ENCODE results near the gene JAML. TPM values are rescaled to one million over a fixed set of nuclear protein-coding genes. Genes with fewer than 3 reads are reported as not detected.

The JAML gene
- total and polyA plus RNA-seq, 9 of the 15 experiments (the other 6 are each of a cell fraction or from before 2014, with no cell fraction given), result 0.05 to 0.32 (median 0.22) TPM; not detected in 4

DNA sequence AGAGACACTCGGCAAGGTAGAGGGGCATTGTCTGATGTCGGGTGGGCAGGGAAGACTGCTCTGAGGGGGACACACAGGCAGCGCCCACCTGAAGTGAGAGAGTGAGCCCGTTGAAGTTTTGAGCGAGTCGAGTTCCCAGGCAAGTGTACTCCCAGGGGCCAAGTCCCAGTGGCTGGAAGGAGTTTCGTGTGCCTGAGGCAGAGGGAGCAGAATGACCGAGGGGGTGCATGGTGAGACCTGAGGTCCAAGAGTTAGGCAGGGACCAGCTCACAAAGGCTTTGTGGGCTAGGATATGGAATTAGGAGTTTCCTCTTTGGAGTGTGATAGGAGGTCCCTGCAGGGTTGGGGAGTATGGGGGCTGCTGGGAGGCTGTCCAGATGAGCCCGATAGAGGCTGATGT is 54.6 kb downstream of the JAML start (continued):
- TF ChIP-seq, protein P1, sequence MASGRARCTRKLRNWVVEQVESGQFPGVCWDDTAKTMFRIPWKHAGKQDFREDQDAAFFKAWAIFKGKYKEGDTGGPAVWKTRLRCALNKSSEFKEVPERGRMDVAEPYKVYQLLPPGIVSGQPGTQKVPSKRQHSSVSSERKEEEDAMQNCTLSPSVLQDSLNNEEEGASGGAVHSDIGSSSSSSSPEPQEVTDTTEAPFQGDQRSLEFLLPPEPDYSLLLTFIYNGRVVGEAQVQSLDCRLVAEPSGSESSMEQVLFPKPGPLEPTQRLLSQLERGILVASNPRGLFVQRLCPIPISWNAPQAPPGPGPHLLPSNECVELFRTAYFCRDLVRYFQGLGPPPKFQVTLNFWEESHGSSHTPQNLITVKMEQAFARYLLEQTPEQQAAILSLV (tag; IDR thresholded peaks at IDR 0.05), result no peak
- TF ChIP-seq ZNF24 (IDR thresholded peaks at IDR 0.05), result no peak
- TF ChIP-seq NUFIP1 (IDR thresholded peaks at IDR 0.05; ENCODE audit: partially characterized antibody), result no peak
- no peak for TF ChIP-seq KDM4B (IDR thresholded peaks at IDR 0.05; ENCODE audit: borderline replicate concordance in 2 of 2, low read depth in 1 of 2)
- TF ChIP-seq, protein P2, sequence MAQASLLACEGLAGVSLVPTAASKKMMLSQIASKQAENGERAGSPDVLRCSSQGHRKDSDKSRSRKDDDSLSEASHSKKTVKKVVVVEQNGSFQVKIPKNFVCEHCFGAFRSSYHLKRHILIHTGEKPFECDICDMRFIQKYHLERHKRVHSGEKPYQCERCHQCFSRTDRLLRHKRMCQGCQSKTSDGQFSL (CRISPR knock-in tag; IDR thresholded peaks at IDR 0.05), result no peak
- TF ChIP-seq, protein P2 (tag; IDR thresholded peaks at IDR 0.05), result no peak
- no peak for TF ChIP-seq ERF (CRISPR knock-in tag; IDR thresholded peaks at IDR 0.05)
- TF ChIP-seq TGIF2 (CRISPR knock-in tag; IDR thresholded peaks at IDR 0.05), result no peak
- TF ChIP-seq EWSR1 (IDR thresholded peaks at IDR 0.05; ENCODE audit: borderline replicate concordance, low read depth, partially characterized antibody), result no peak
- TF ChIP-seq ILK (tag; IDR thresholded peaks at IDR 0.05; ENCODE audit: borderline replicate concordance, low read depth), result no peak
- TF ChIP-seq PHF21A (IDR thresholded peaks at IDR 0.05; ENCODE audit: borderline replicate concordance, low read depth), result no peak
- TF ChIP-seq, protein P3, sequence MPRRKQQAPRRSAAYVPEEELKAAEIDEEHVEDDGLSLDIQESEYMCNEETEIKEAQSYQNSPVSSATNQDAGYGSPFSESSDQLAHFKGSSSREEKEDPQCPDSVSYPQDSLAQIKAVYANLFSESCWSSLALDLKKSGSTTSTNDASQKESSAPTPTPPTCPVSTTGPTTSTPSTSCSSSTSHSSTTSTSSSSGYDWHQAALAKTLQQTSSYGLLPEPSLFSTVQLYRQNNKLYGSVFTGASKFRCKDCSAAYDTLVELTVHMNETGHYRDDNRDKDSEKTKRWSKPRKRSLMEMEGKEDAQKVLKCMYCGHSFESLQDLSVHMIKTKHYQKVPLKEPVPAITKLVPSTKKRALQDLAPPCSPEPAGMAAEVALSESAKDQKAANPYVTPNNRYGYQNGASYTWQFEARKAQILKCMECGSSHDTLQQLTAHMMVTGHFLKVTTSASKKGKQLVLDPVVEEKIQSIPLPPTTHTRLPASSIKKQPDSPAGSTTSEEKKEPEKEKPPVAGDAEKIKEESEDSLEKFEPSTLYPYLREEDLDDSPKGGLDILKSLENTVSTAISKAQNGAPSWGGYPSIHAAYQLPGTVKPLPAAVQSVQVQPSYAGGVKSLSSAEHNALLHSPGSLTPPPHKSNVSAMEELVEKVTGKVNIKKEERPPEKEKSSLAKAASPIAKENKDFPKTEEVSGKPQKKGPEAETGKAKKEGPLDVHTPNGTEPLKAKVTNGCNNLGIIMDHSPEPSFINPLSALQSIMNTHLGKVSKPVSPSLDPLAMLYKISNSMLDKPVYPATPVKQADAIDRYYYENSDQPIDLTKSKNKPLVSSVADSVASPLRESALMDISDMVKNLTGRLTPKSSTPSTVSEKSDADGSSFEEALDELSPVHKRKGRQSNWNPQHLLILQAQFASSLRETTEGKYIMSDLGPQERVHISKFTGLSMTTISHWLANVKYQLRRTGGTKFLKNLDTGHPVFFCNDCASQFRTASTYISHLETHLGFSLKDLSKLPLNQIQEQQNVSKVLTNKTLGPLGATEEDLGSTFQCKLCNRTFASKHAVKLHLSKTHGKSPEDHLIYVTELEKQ (CRISPR knock-in tag; IDR thresholded peaks at IDR 0.05), result no peak
